Measurements from ENCODE around the gene MED20. TPM values are rescaled to one million over a fixed set of nuclear protein-coding genes. Genes with fewer than 3 reads are reported as not detected.

The MED20 gene, protein sequence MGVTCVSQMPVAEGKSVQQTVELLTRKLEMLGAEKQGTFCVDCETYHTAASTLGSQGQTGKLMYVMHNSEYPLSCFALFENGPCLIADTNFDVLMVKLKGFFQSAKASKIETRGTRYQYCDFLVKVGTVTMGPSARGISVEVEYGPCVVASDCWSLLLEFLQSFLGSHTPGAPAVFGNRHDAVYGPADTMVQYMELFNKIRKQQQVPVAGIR
- 16.5 TPM in 2 replicates for total RNA-seq

DNA sequence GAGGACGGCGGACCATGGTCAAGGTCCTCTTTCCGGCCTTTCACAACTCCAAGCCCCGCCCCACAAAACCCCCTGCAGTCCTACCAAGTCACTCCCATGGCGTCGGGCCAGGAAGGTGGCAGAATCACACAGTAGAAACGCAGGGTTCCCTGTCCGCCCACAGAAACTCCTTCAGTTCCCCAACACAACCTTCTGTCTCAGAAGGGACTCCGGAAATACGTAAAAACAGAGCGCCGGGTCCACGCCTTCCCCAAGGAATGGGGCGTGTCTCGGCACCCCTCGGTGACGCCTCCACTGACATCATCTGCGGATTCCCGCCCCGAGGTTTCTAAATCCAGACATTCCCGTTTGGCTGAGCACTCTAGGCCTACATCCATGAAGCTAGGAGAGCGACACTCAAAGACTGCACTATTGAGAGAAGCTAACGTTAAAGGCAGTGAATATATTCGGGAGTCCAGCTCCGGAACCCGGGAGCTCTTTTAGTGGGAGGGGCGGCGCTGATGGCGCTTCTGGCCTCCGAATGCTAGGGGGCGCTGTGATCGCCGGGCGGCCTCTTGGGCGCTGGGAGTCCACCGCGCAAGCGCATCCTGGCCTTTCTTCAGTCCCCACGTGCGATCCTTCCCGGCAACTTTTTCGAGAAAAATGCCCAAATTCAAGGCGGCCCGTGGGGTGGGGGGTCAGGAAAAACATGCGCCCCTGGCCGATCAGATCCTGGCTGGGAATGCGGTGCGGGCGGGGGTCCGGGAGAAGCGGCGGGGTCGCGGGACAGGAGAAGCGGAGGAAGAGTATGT lies at the start of gene MED20, which contains the start of gene BYSL:
Gene MED20 (minus strand): TSS at position 219 of the 791 bp plus-strand sequence. CDS start 121 bp downstream, at position 98.
Gene BYSL (plus strand): TSS at position 579 of the 791 bp plus-strand sequence. CDS start 64 bp downstream, at position 643.

DNA sequence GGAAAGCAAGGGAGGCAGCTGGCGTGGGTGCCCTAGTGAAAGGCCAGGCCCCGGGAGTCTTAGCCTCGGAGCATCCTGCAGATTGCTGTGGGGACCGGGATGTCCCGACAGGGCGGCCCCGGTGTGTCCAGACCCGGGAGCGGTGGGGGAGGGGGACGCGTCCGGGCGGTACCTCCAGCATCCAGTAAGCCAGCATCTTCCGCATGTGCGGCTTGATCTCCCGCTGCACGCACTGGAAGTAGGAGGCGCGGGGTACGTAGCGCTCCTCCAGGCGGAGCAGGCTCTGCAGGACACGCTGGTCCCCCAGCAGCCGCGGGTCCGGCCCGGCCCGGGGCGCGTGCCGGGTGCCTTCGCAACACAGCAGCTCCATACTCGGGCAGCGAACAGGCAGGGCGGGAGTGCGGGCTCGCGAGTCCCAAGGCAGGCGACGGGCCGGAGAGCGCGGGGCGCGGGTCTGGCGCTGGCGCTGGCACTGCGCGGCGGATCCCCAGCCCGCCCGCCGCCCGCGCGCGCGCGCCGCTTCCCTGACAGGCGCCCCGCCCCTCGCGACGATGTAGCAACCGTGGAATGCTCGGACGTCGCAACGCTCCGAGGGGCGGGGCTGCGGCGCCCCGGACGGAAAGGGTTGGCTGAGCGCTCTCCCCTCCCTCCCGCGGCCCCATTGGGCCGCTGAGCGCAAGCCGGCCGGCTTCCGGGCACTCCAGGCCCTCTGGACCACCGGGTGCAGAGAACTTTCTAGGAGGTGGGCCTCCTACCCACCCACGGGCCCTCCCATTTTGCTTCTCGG lies 20.5 kb upstream of the MED20 start, which contains the start of gene CCND3:
Gene CCND3 (minus strand): TSS at position 529 of the 787 bp plus-strand sequence. CDS start 159 bp downstream, at position 370.

DNA sequence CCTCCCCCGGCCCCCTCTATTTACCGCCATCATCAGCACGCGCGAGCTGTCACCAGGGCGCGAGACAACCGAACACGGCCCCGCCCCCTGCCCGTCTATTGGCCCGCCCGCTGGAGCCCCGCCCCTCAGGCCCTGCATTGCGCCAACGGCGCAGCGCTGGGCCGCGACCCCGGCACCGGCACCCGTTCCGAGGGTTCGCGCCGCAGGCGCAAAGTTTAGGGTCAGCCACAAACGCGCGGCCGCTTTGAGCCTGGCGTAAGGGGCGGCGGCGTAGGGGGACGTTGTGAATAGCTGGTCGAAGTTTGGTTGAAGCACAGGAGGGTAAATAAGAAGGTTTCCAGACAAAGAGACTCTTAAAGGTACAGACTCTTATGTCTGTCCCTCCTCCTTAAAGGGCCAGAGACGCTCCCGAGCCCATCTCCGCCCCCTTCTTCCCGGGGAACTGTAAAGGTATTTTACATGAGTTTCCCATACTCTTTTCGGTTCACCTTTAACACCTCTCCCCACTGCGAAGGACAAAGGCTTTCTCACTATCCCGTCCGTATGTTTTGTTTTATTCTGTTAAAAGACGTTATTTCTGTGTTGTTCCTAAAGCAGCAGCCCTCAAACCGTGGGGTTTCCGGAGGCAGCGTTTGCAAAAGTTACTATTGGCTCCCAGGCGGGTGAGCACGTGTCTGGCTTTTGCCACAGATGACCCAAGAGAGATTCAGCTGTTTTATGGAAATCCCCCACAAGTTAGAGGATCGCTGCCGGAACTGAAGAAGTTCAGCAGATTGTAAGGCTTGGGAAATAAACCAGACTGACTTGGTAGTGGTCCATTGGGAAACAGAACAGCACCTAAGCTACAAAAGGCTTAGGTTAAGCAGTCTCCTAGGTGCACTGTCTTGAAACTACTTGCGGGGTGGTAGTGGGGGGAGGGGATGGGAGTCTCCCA lies 25.4 kb downstream of the MED20 start, which contains the start of gene USP49:
Gene USP49 (minus strand): TSS at position 76 of the 934 bp plus-strand sequence. CDS start 88,392 bp downstream, outside the sequence.

Other genes starting within 250 kb of the MED20 start
- 8.0 and 15.1 TPM in 2 replicates for gene TFEB, start 185.5 kb downstream of the MED20 start, total RNA-seq
- gene PGC, start 173.7 kb downstream of the MED20 start, total RNA-seq: not detected in 2 replicates
- gene FRS3, start 141.2 kb downstream of the MED20 start, total RNA-seq: 1.6 and 5.5 TPM in 2 replicates
- 1.3 and 1.4 TPM in 2 replicates for gene PRICKLE4, start 140.4 kb downstream of the MED20 start, total RNA-seq
- gene TOMM6, start 133.4 kb downstream of the MED20 start, total RNA-seq: 127 and 308 TPM in 2 replicates
- gene USP49, start 25.8 kb downstream of the MED20 start, total RNA-seq: 0.30 and 0.70 TPM in 2 replicates
- 9.1 and 13.4 TPM in 2 replicates for gene BYSL, start 360 bp upstream of the MED20 start, total RNA-seq
- gene CCND3, start 20.7 kb upstream of the MED20 start, total RNA-seq: 56.8 and 66.6 TPM in 2 replicates
- 15.1 and 19.1 TPM in 2 replicates for gene TAF8, start 129.4 kb upstream of the MED20 start, total RNA-seq
- gene C6orf132, start 221.5 kb upstream of the MED20 start, total RNA-seq: 16.9 and 17.4 TPM in 2 replicates

Data from hair follicular keratinocyte (primary cell).